Erythroblast (primary cell): Measurements from ENCODE around the gene XXYLT1.

Experiments used
- GATA1 ChIP-seq: IDR thresholded peaks from 2 replicates; pipeline ENCODE4 v1.6.1; 2011; ENCODE audit warnings: low read depth, mild to moderate bottlenecking, control low read depth, low read length, moderate library complexity
- POLR2A ChIP-seq: IDR thresholded peaks from 2 replicates; pipeline ENCODE4 v1.6.1; 2011; ENCODE audit warnings: mild to moderate bottlenecking, low read length

- TF ChIP-seq POLR2A (no peak), GATA1 (no peak)
Observed at GRCh38 chr3:195284842-195285241, 13.9 kb upstream of the XXYLT1 start.
